ENCODE data around the gene TLR6.

- TF ChIP-seq POLR2A (IDR thresholded peaks at IDR 0.05) (no peak), CTCF (IDR thresholded peaks at IDR 0.05) (no peak), POLR2AphosphoS5 (IDR thresholded peaks at IDR 0.05; ENCODE audit: insufficient read depth in 1 of 2, low read depth in 1 of 2) (no peak)
These were observed 53.9 kb downstream of the TLR6 start for GRCh38 chr4:38802561-38803355.
